NCI-H1092 treated with DMSO at 0.1 percent for 48 hours (cell line): Measurements from ENCODE around the gene ELF1.
"Not testable (repeated sequence)": the region's sequence is repeated elsewhere in the genome, so short reads cannot be mapped to it uniquely, and the experiment has no call there.

Source experiments
- DNase-seq: peaks from one replicate; lab custom pipeline; 2025; lab: John Stamatoyannopoulos, UW

Gene ELF1

GRCh38 chr13:40933508-40934204, 85.5 kb downstream of the ELF1 start:
- DNase-seq, result no peak

- DNase-seq, result no peak
These were observed 86.9 kb downstream of the ELF1 start for GRCh38 chr13:40932252-40932651.

GRCh38 chr13:40931719-40932118, 87.4 kb downstream of the ELF1 start:
- DNase-seq, result no peak

GRCh38 chr13:40929883-40930282, 89.2 kb downstream of the ELF1 start:
- not testable (repeated sequence) for DNase-seq

- no peak for DNase-seq
These were observed 90.1 kb downstream of the ELF1 start for GRCh38 chr13:40928980-40929379.

- DNase-seq, result no peak
These were observed 91.2 kb downstream of the ELF1 start for GRCh38 chr13:40927929-40928328.

GRCh38 chr13:40923867-40924266, 95.2 kb downstream of the ELF1 start:
- no peak for DNase-seq

GRCh38 chr13:40922437-40923040, 96.6 kb downstream of the ELF1 start:
- no peak for DNase-seq

GRCh38 chr13:40920826-40921225, 98.3 kb downstream of the ELF1 start:
- DNase-seq, result no peak

- not testable (repeated sequence) for DNase-seq
These were observed 99.2 kb downstream of the ELF1 start for GRCh38 chr13:40919901-40920300.

- no peak for DNase-seq
These were observed 102.7 kb downstream of the ELF1 start for GRCh38 chr13:40916207-40916998.

- DNase-seq, result not testable (repeated sequence)
These were observed 104.3 kb downstream of the ELF1 start for GRCh38 chr13:40914863-40915262.

GRCh38 chr13:40911341-40911740, 107.8 kb downstream of the ELF1 start:
- no peak for DNase-seq

GRCh38 chr13:40910324-40911050, 108.6 kb downstream of the ELF1 start:
- no peak for DNase-seq

- DNase-seq, result not testable (repeated sequence)
These were observed 109.4 kb downstream of the ELF1 start for GRCh38 chr13:40909541-40910200.

GRCh38 chr13:40908546-40908945, 110.6 kb downstream of the ELF1 start:
- no peak for DNase-seq

- DNase-seq, result not testable (repeated sequence)
These were observed 118.1 kb downstream of the ELF1 start for GRCh38 chr13:40901032-40901431.

GRCh38 chr13:40900568-40900967, 118.5 kb downstream of the ELF1 start:
- DNase-seq, result not testable (repeated sequence)

GRCh38 chr13:40897053-40897452, 122.1 kb downstream of the ELF1 start:
- DNase-seq, result no peak

- no peak for DNase-seq
These were observed 123.6 kb downstream of the ELF1 start for GRCh38 chr13:40895227-40896184.

- not testable (repeated sequence) for DNase-seq
These were observed 125.5 kb downstream of the ELF1 start for GRCh38 chr13:40893573-40893972.
